GM12878 (cell line): Measurements from ENCODE around the gene BLOC1S4.
"Not testable (repeated sequence)": the region's sequence is repeated elsewhere in the genome, so short reads cannot be mapped to it uniquely, and the experiment has no call there.

ENCODE experiments used
- ATF2 ChIP-seq: IDR thresholded peaks from 2 replicates; pipeline ENCODE4 v1.6.1; 2012; ENCODE audit warnings: low read length, inconsistent platforms
- BACH1 ChIP-seq: fragments of 450-650 bp; IDR thresholded peaks from 2 replicates; pipeline ENCODE4 v1.6.1; 2017; ENCODE audit warnings: mild to moderate bottlenecking, borderline replicate concordance
- CTCF ChIP-seq, 3 experiments: IDR thresholded peaks in 2 of 3; conservative IDR thresholded peaks in 1 of 3; 2 replicates each; pipeline ENCODE4 v1.5.1; 2011; ENCODE audit warnings: low read depth in 3 of 3, low read length in 3 of 3, mild to moderate bottlenecking in 3 of 3, control low read depth in 2 of 3, moderate library complexity in 2 of 3, inconsistent platforms in 1 of 3, mixed read lengths in 1 of 3; ENCODE audit not compliant: control insufficient read depth in 2 of 3, insufficient read depth in 1 of 3; ENCODE audit errors: extremely low read depth in 1 of 3
- ETV6 ChIP-seq, 2 experiments: fragments of 450-650 bp in 1 of 2; IDR thresholded peaks in 1 of 2; conservative IDR thresholded peaks in 1 of 2; 2 replicates each; pipeline ENCODE4 v1.6.1; 2014; ENCODE audit warnings: antibody characterized with exemption in 1 of 2, borderline replicate concordance in 1 of 2, low read depth in 1 of 2, mild to moderate bottlenecking in 1 of 2, moderate library complexity in 1 of 2
- EZH2 ChIP-seq: IDR thresholded peaks from 2 replicates; pipeline ENCODE4 v1.6.1; 2012; ENCODE audit warnings: low read depth, mild to moderate bottlenecking, control low read depth, inconsistent platforms, low read length, borderline replicate concordance; ENCODE audit not compliant: control insufficient read depth
- FOS ChIP-seq: IDR thresholded peaks from 3 replicates; pipeline ENCODE4 v1.6.1; 2011; ENCODE audit warnings: borderline replicate concordance; ENCODE audit not compliant: insufficient read length; ENCODE audit errors: extremely low read depth
- FOXK2 ChIP-seq: fragments of 450-650 bp; IDR thresholded peaks from 2 replicates; pipeline ENCODE4 v1.6.1; 2017; ENCODE audit warnings: mild to moderate bottlenecking, moderate library complexity
- MTA3 ChIP-seq: IDR thresholded peaks from 2 replicates; pipeline ENCODE4 v1.6.1; 2012; ENCODE audit warnings: low read length, inconsistent platforms, borderline replicate concordance
- MXI1 ChIP-seq: fragments of 150-350 bp; IDR thresholded peaks from 2 replicates; pipeline ENCODE4 v1.6.1; 2011; ENCODE audit warnings: low read depth, mild to moderate bottlenecking, inconsistent platforms, low read length, improper control_type of control experiment
- NBN ChIP-seq: fragments of 450-650 bp; IDR thresholded peaks from 2 replicates; pipeline ENCODE4 v1.6.1; 2016
- REST ChIP-seq: IDR thresholded peaks from 2 replicates; pipeline ENCODE4 v1.6.1; 2012; ENCODE audit warnings: mild to moderate bottlenecking, low read depth, low read length
- SIN3A ChIP-seq: IDR thresholded peaks from 2 replicates; pipeline ENCODE4 v1.6.1; 2012; ENCODE audit warnings: low read depth, low read length, improper control_type of control experiment
- SPI1 ChIP-seq: IDR thresholded peaks from 2 replicates; pipeline ENCODE4 v1.6.1; 2011; ENCODE audit warnings: low read depth, mild to moderate bottlenecking, low read length, moderate library complexity, borderline replicate concordance; ENCODE audit not compliant: insufficient read depth
- USF1 ChIP-seq: IDR thresholded peaks from 2 replicates; pipeline ENCODE4 v1.6.1; 2011; ENCODE audit warnings: borderline replicate concordance, low read depth, mild to moderate bottlenecking, moderate library complexity, mixed read lengths, low read length; ENCODE audit not compliant: insufficient read depth; ENCODE audit errors: extremely low read length

- not testable (repeated sequence) for TF ChIP-seq NBN; MTA3; ATF2; CTCF (IDR thresholded peaks at IDR 0.05 in 2 of 3, conservative IDR thresholded peaks at IDR 0.05 in 1 of 3; ENCODE audit: control insufficient read depth in 2 of 3, extremely low read depth in 1 of 3, insufficient read depth in 1 of 3, low read depth in 3 of 3, low read length in 3 of 3); REST; FOS; ETV6 (conservative IDR thresholded peaks at IDR 0.05 in 1 of 2, IDR thresholded peaks at IDR 0.05 in 1 of 2; ENCODE audit: borderline replicate concordance in 1 of 2, low read depth in 1 of 2); MXI1; BACH1; USF1; SIN3A; SPI1; FOXK2; EZH2
Measured at GRCh38 chr4:6725427-6725961, 9.5 kb downstream of the BLOC1S4 start.
